ENCODE measurements around the gene ABRACL. TPM values are rescaled to one million over a fixed set of nuclear protein-coding genes. Genes with fewer than 3 reads are reported as not detected.
A peak's percentile ranks its signal among the peaks of the same experiment; 100 is the strongest.

ABRACL gene
- total and polyA plus RNA-seq, 9 of the 15 experiments (the other 6 are each of a cell fraction or from before 2014, with no cell fraction given) = 1.1 to 5.2 (median 1.9) TPM

- BruUV-seq (replicated peaks) = no TSS peak
- intact Hi-C loops (cut with micrococcal nuclease) = no loop called here
- TF ChIP-seq NR2C1 (IDR thresholded peaks at IDR 0.05) (peak; percentile 48; the same call in 1 of the 2 replicates), NR2C1 (tag; IDR thresholded peaks at IDR 0.05) (peak; percentile 78), E2F6 (IDR thresholded peaks at IDR 0.05; ENCODE audit: borderline replicate concordance in 1 of 2, extremely low read depth in 1 of 2, insufficient read depth in 1 of 2, insufficient read length in 1 of 2, low read depth in 1 of 2, low read length in 1 of 2, poor library complexity in 1 of 2, severe bottlenecking in 1 of 2) (peak in 1 of 2 experiments; percentile 34), DPF2 (IDR thresholded peaks at IDR 0.05) (no peak), FOXA1 (IDR thresholded peaks at IDR 0.05; ENCODE audit: borderline replicate concordance) (no peak), PATZ1 (CRISPR knock-in tag; IDR thresholded peaks at IDR 0.05; ENCODE audit: borderline replicate concordance) (no peak), ATF1 (CRISPR knock-in tag; IDR thresholded peaks at IDR 0.05) (no peak), ATF1 (tag; IDR thresholded peaks at IDR 0.05) (no peak), ZBTB43 (CRISPR knock-in tag; IDR thresholded peaks at IDR 0.05) (no peak), MTF1 (CRISPR knock-in tag; IDR thresholded peaks at IDR 0.05; ENCODE audit: borderline replicate concordance) (no peak), ASH1L (IDR thresholded peaks at IDR 0.05; ENCODE audit: borderline replicate concordance, low read depth, partially characterized antibody) (no peak), KDM5B (IDR thresholded peaks at IDR 0.05; ENCODE audit: insufficient replicate concordance, low read depth, low read length) (no peak), RFX1 (IDR thresholded peaks at IDR 0.05) (no peak), NR2C2 (CRISPR knock-in tag; IDR thresholded peaks at IDR 0.05) (peak; percentile 88), NR2C2 (tag; IDR thresholded peaks at IDR 0.05) (peak; percentile 90), ZKSCAN3 (CRISPR knock-in tag; IDR thresholded peaks at IDR 0.05) (no peak)
Measured at GRCh38 chr6:139029470-139030227, 1.1 kb downstream of the ABRACL start.

More at GRCh38 chr6:139029470-139030227, 1.1 kb downstream of the ABRACL start:
- Histone ChIP-seq H3K27ac (ENCODE audit: extremely low read depth, low read depth, low read length) (no peak overlapping the region), H3K9me1 (ENCODE audit: control insufficient read depth, insufficient read depth, low read length) (no peaks in the 10 kb centered on the region), H4K20me1 (replicated peaks; ENCODE audit: control insufficient read depth, insufficient read depth, low read length) (peaks cover 2% of the 10 kb centered on the region; the same call in 1 of the 2 replicates), H3K79me2 (ENCODE audit: control insufficient read depth, insufficient read depth, low read length) (no peaks in the 10 kb centered on the region), H3K9ac (ENCODE audit: insufficient read depth in 1 of 2, low read depth in 2 of 2, low read length in 2 of 2) (peak overlapping the region in 1 of 2 experiments; percentile 83; a peak in 2 of 4 replicates), H3K4me2 (ENCODE audit: insufficient read depth, low read length) (peak overlapping the region; percentile 51; the same call in 1 of the 2 replicates), H3K9me3 (replicated peaks; ENCODE audit: control insufficient read depth, insufficient read depth, low read depth, low read length) (no peaks in the 10 kb centered on the region), H3K36me3 (ENCODE audit: control insufficient read depth, insufficient read depth, low read length) (no peaks in the 10 kb centered on the region), H3K4me1 (replicated peaks in 1 of 2; ENCODE audit: control insufficient read depth in 2 of 2, insufficient read depth in 2 of 2, low read length in 2 of 2) (peaks cover 0 to 11% of the 10 kb centered on the region in 2 experiments; a peak in 2 of 5 replicates), H3K27me3 (ENCODE audit: control insufficient read depth in 2 of 2, insufficient read depth in 2 of 2, low read length in 2 of 2) (peaks cover 34 to 63% of the 10 kb centered on the region in 2 experiments), H3K4me3 (peak overlapping the region; percentile 39), H2AFZ (ENCODE audit: low read depth, low read length) (no peak overlapping the region)
- DNase-seq (ENCODE audit: extremely low read depth in 1 of 4, low spot score in 3 of 4) (peak in 3 of 4 experiments; percentile 29 to 45 (median 29)), FAIRE-seq (no peak), ATAC-seq (peak; percentile 50)
- in situ Hi-C loops (cut with MboI) = no loop called here
- ChIA-PET POLR2A (interaction anchor here (0.6 to 1.4 kb wide), 2 partner anchors 10 to 251 kb away, joined by 4 to 5 read pairs; no protein-coding TSS in a partner anchor), CTCF (ENCODE audit: low intra/inter-chr PET ratio) (no interaction called here)
- 13% methylated on average over 44 of the region's 44 CpGs for WGBS (ENCODE audit: insufficient coverage, low coverage, missing lambda C conversion rate)

Data from K562 (cell line).